ENCODE data around the gene ZBTB20.
A peak's percentile ranks its signal among the peaks of the same experiment; 100 is the strongest.

The ZBTB20 gene

GRCh38 chr3:114411190-114411668 lies 735.9 kb downstream of the ZBTB20 start:
- DNase-seq (ENCODE audit: low read depth in 2 of 2) = peak in 1 of 2 experiments; percentile 11

- no peak for DNase-seq (ENCODE audit: low read depth in 2 of 2)
Measured at GRCh38 chr3:114408736-114409670, 738.1 kb downstream of the ZBTB20 start.

GRCh38 chr3:114406922-114407321 lies 740.2 kb downstream of the ZBTB20 start:
- DNase-seq (ENCODE audit: low read depth in 2 of 2) = no peak

- no peak for DNase-seq (ENCODE audit: low read depth in 2 of 2)
Measured at GRCh38 chr3:114406286-114406685, 740.8 kb downstream of the ZBTB20 start.

GRCh38 chr3:114405202-114405990 lies 741.7 kb downstream of the ZBTB20 start:
- no peak for DNase-seq (ENCODE audit: low read depth in 2 of 2)

- DNase-seq (ENCODE audit: low read depth in 2 of 2) = no peak
Measured at GRCh38 chr3:114404590-114404989, 742.5 kb downstream of the ZBTB20 start.

- DNase-seq (ENCODE audit: low read depth in 2 of 2) = no peak
Measured at GRCh38 chr3:114402838-114403237, 744.2 kb downstream of the ZBTB20 start.

GRCh38 chr3:114401346-114401745 lies 745.7 kb downstream of the ZBTB20 start:
- no peak for DNase-seq (ENCODE audit: low read depth in 2 of 2)

- no peak for DNase-seq (ENCODE audit: low read depth in 2 of 2)
Measured at GRCh38 chr3:114400371-114400770, 746.7 kb downstream of the ZBTB20 start.

GRCh38 chr3:114394551-114394950 lies 752.5 kb downstream of the ZBTB20 start:
- DNase-seq (ENCODE audit: low read depth in 2 of 2) = no peak

- DNase-seq (ENCODE audit: low read depth in 2 of 2) = no peak
Measured at GRCh38 chr3:114393367-114394072, 753.6 kb downstream of the ZBTB20 start.

- no peak for DNase-seq (ENCODE audit: low read depth in 2 of 2)
Measured at GRCh38 chr3:114392831-114393230, 754.3 kb downstream of the ZBTB20 start.

GRCh38 chr3:114389156-114389555 lies 757.9 kb downstream of the ZBTB20 start:
- no peak for DNase-seq (ENCODE audit: low read depth in 2 of 2)

GRCh38 chr3:114384558-114384903 lies 762.6 kb downstream of the ZBTB20 start:
- no peak for DNase-seq (ENCODE audit: low read depth in 2 of 2)

- peak in 1 of 2 experiments; percentile 46 for DNase-seq (ENCODE audit: low read depth in 2 of 2)
Measured at GRCh38 chr3:114383875-114384557, 763.1 kb downstream of the ZBTB20 start.

- DNase-seq (ENCODE audit: low read depth in 2 of 2) = peak; percentile 58 to 64
Measured at GRCh38 chr3:114380233-114380651, 766.8 kb downstream of the ZBTB20 start.

GRCh38 chr3:114379266-114379665 lies 767.8 kb downstream of the ZBTB20 start:
- DNase-seq (ENCODE audit: low read depth in 2 of 2) = no peak

- DNase-seq (ENCODE audit: low read depth in 2 of 2) = no peak
Measured at GRCh38 chr3:114378760-114379159, 768.3 kb downstream of the ZBTB20 start.

- no peak for DNase-seq (ENCODE audit: low read depth in 2 of 2)
Measured at GRCh38 chr3:114377426-114377825, 769.7 kb downstream of the ZBTB20 start.

- no peak for DNase-seq (ENCODE audit: low read depth in 2 of 2)
Measured at GRCh38 chr3:114376516-114377185, 770.4 kb downstream of the ZBTB20 start.

Measured in fibroblast of skin of left biceps (primary cell).